HepG2 (cell line): ENCODE measurements around the gene HPDL. TPM values are rescaled to one million over a fixed set of nuclear protein-coding genes. Genes with fewer than 3 reads are reported as not detected.

Experiments
- ADNP ChIP-seq: sonication (generic); formaldehyde crosslinking; IDR thresholded peaks from 2 replicates; pipeline ENCODE4 v1.4.0; 2020; ENCODE audit warnings: missing genetic modification reagents
- CENPBD1 ChIP-seq: sonication (generic); formaldehyde crosslinking; IDR thresholded peaks from 2 replicates; pipeline ENCODE4 v1.8.0; 2022; ENCODE audit warnings: missing genetic modification reagents, low read depth, mild to moderate bottlenecking, borderline replicate concordance
- DPF2 ChIP-seq: sonication (generic); formaldehyde crosslinking; IDR thresholded peaks from 2 replicates; pipeline ENCODE4 v1.4.0; 2020; ENCODE audit warnings: mild to moderate bottlenecking, low read depth, missing genetic modification reagents, borderline replicate concordance
- HMGA1 ChIP-seq: sonication (generic); formaldehyde crosslinking; conservative IDR thresholded peaks from 2 replicates; pipeline ENCODE4 v1.4.0; 2020; ENCODE audit warnings: missing genetic modification reagents
- JDP2 ChIP-seq: sonication (generic); formaldehyde crosslinking; IDR thresholded peaks from 2 replicates; pipeline ENCODE4 v1.8.1; 2022; ENCODE audit warnings: missing genetic modification reagents, borderline replicate concordance
- KAT8 ChIP-seq: IDR thresholded peaks from 2 replicates; pipeline ENCODE4 v1.6.1; 2016; ENCODE audit warnings: missing genetic modification reagents, missing compliant biosample characterization
- MED1 ChIP-seq: sonication (generic); formaldehyde crosslinking; IDR thresholded peaks from 2 replicates; pipeline ENCODE4 v1.4.0; 2020; ENCODE audit warnings: missing genetic modification reagents
- NCOA2 ChIP-seq: sonication (generic); formaldehyde crosslinking; IDR thresholded peaks from 2 replicates; pipeline ENCODE4 v1.8.0; 2022; ENCODE audit warnings: inconsistent platforms
- NFATC3 ChIP-seq: sonication (generic); formaldehyde crosslinking; IDR thresholded peaks from 2 replicates; pipeline ENCODE4 v1.5.1; 2020; ENCODE audit warnings: mild to moderate bottlenecking, missing genetic modification reagents
- NFE2 ChIP-seq: sonication (generic); formaldehyde crosslinking; IDR thresholded peaks from 2 replicates; pipeline ENCODE4 v1.4.0; 2020; ENCODE audit warnings: missing genetic modification reagents
- PHB2 ChIP-seq: fragments of 450-650 bp; IDR thresholded peaks from 2 replicates; pipeline ENCODE4 v1.6.1; 2018; ENCODE audit not compliant: partially characterized antibody
- REPIN1 ChIP-seq: sonication (generic); formaldehyde crosslinking; IDR thresholded peaks from 2 replicates; pipeline ENCODE4 v1.8.0; 2022; ENCODE audit warnings: missing genetic modification reagents, low read depth, mild to moderate bottlenecking, borderline replicate concordance
- RFXANK ChIP-seq: IDR thresholded peaks from 2 replicates; pipeline ENCODE4 v1.6.1; 2016
- SIN3A ChIP-seq: IDR thresholded peaks from 2 replicates; pipeline ENCODE4 v1.6.1; 2011; ENCODE audit warnings: low read depth, mild to moderate bottlenecking, control low read depth, low read length, borderline replicate concordance
- SKI ChIP-seq: fragments of 450-650 bp; IDR thresholded peaks from one replicate; pipeline ENCODE4 v1.6.1; 2018; ENCODE audit warnings: mild to moderate bottlenecking; ENCODE audit not compliant: partially characterized antibody
- TAF1 ChIP-seq: sonication (generic); formaldehyde crosslinking; IDR thresholded peaks from 2 replicates; pipeline ENCODE4 v1.4.0; 2020; ENCODE audit warnings: missing genetic modification reagents
- TFE3 ChIP-seq: IDR thresholded peaks from 2 replicates; pipeline ENCODE4 v1.6.1; 2016
- WIZ ChIP-seq: sonication (generic); formaldehyde crosslinking; IDR thresholded peaks from 2 replicates; pipeline ENCODE4 v1.5.1; 2020; ENCODE audit warnings: mild to moderate bottlenecking, missing genetic modification reagents
- ZBTB46 ChIP-seq: sonication (generic); formaldehyde crosslinking; IDR thresholded peaks from 2 replicates; pipeline ENCODE4 v1.4.0; 2020; ENCODE audit warnings: mild to moderate bottlenecking, missing genetic modification reagents, borderline replicate concordance
- ZNF230 ChIP-seq: sonication (generic); formaldehyde crosslinking; IDR thresholded peaks from 2 replicates; pipeline ENCODE4 v1.4.0; 2020; ENCODE audit warnings: mild to moderate bottlenecking, missing genetic modification reagents
- ZNF235 ChIP-seq: sonication (generic); formaldehyde crosslinking; IDR thresholded peaks from 2 replicates; pipeline ENCODE4 v1.8.1; 2023; ENCODE audit warnings: mild to moderate bottlenecking, missing genetic modification reagents, borderline replicate concordance
- ZNF576 ChIP-seq: sonication (generic); formaldehyde crosslinking; IDR thresholded peaks from 2 replicates; pipeline ENCODE4 v1.4.0; 2020; ENCODE audit warnings: mild to moderate bottlenecking, missing genetic modification reagents
- ZNF639 ChIP-seq: conservative IDR thresholded peaks from 2 replicates; pipeline ENCODE4 v1.6.1; 2018; ENCODE audit warnings: missing genetic modification reagents
- ZNF772 ChIP-seq: sonication (generic); formaldehyde crosslinking; IDR thresholded peaks from 2 replicates; pipeline ENCODE4 v1.5.0; 2020; ENCODE audit warnings: mild to moderate bottlenecking, missing genetic modification reagents
- ZNF850 ChIP-seq: sonication (generic); formaldehyde crosslinking; conservative IDR thresholded peaks from 2 replicates; pipeline ENCODE4 v1.9.0; 2021; ENCODE audit warnings: mild to moderate bottlenecking, missing genetic modification reagents
- ZSCAN21 ChIP-seq: sonication (generic); formaldehyde crosslinking; IDR thresholded peaks from 2 replicates; pipeline ENCODE4 v1.8.0; 2022; ENCODE audit warnings: mild to moderate bottlenecking, missing genetic modification reagents, moderate library complexity, borderline replicate concordance
- polyA plus RNA-seq, 8 experiments: library from polyadenylated mRNA; depleted of rRNA in 3 of 8; stranded (reverse) in 7 of 8; unstranded in 1 of 8; fragments of >200 nt; fragmentation: Illumina TruSeq in 4 of 8; extraction: Trizol in 4 of 8; gene quantifications; 2 replicates each; pipeline versions ENCODE4 v1.2.1 to v1.2.3, GENCODE V29; 2011 to 2016; ENCODE audit warnings: low read depth in 4 of 8, missing spikeins in 1 of 8, mixed read lengths in 1 of 8; ENCODE audit not compliant: insufficient read depth in 1 of 8
- total RNA-seq, 5 experiments: library from RNA; depleted of rRNA; stranded (reverse); fragments of >200 nt; fragmentation: Illumina TruSeq; extraction: Trizol; gene quantifications; 2 replicates each; pipeline ENCODE4 v1.2.3, GENCODE V29; 2016; ENCODE audit warnings: low read depth in 1 of 5

The HPDL gene
- total and polyA plus RNA-seq, 2 of the 13 experiments (the other 11 are each of a cell fraction or from before 2014, with no cell fraction given), result not detected

GRCh38 chr1:45303520-45304310, 23.0 kb upstream of the HPDL start (continued):
- TF ChIP-seq CENPBD1, result no peak; the same call in 1 of the 2 replicates
- peak; percentile 70; the same call in 1 of the 2 replicates for TF ChIP-seq MED1 (CRISPR knock-in tag)
- no peak for TF ChIP-seq DPF2 (CRISPR knock-in tag)
- no peak for TF ChIP-seq NFE2 (CRISPR knock-in tag)
- TF ChIP-seq ZBTB46, result no peak
- TF ChIP-seq TAF1, result peak; percentile 81
- peak; percentile 62 for TF ChIP-seq SKI
- TF ChIP-seq ZNF230 (CRISPR knock-in tag), result peak; percentile 70; the same call in 1 of the 2 replicates
- peak; percentile 61 for TF ChIP-seq NCOA2 (CRISPR knock-in tag)
- TF ChIP-seq ZNF639 (CRISPR knock-in tag), result no peak
- TF ChIP-seq ZNF576 (CRISPR knock-in tag), result no peak
- no peak for TF ChIP-seq ZNF850 (CRISPR knock-in tag)
- TF ChIP-seq SIN3A, result peak; percentile 58; the same call in 1 of the 2 replicates
- TF ChIP-seq NFATC3 (CRISPR knock-in tag), result no peak
- TF ChIP-seq ADNP, result no peak
- TF ChIP-seq RFXANK, result no peak
- no peak for TF ChIP-seq PHB2
- TF ChIP-seq JDP2 (CRISPR knock-in tag), result no peak
- TF ChIP-seq ZSCAN21 (CRISPR knock-in tag), result peak; percentile 92; the same call in 1 of the 2 replicates
- TF ChIP-seq ZNF235 (CRISPR knock-in tag), result no peak; the same call in none of the 2 replicates
- TF ChIP-seq KAT8, result peak; percentile 90
- TF ChIP-seq TFE3 (CRISPR knock-in tag), result peak; percentile 38; the same call in 1 of the 2 replicates
- TF ChIP-seq ZNF772, result peak; percentile 80; the same call in 1 of the 2 replicates
- peak; percentile 96 for TF ChIP-seq REPIN1 (CRISPR knock-in tag)
- 0 out of 2 replicates have a peak, but pooled peaks have one; percentile 42 for TF ChIP-seq WIZ
- TF ChIP-seq HMGA1, result no peak
